Gastroesophageal sphincter (tissue), 4 donors: ENCODE data around the gene SGMS1. TPM values are rescaled to one million over a fixed set of nuclear protein-coding genes. Genes with fewer than 3 reads are reported as not detected.
"Not testable (repeated sequence)": the region's sequence is repeated elsewhere in the genome, so short reads cannot be mapped to it uniquely, and the experiment has no call there.

ENCODE experiments used
- ATAC-seq: fragments of 150-250 bp; one replicate; pipeline ENCODE4 v1.9.1; 2016; ENCODE audit warnings: mild to moderate bottlenecking, moderate library complexity
- H3K27ac ChIP-seq, 4 donors: fragments of 200-600 bp; sonication (generic) in 3 of 4; 1 replicate in 3 of 4; 2 replicates in 1 of 4; pipeline ENCODE4 v1.5.1; 2016 to 2019
- H3K27me3 ChIP-seq: fragments of 200-600 bp; sonication (generic); one replicate; pipeline ENCODE4 v1.5.1; 2019
- H3K36me3 ChIP-seq, 2 donors: fragments of 200-600 bp; sonication (generic); one replicate each; pipeline ENCODE4 v1.5.1; 2019; ENCODE audit warnings: control low read depth in 1 of 2
- H3K4me1 ChIP-seq, 3 donors: fragments of 200-600 bp; sonication (generic); 1 replicate in 2 of 3; 2 replicates in 1 of 3; pipeline ENCODE4 v1.5.1; 2016 to 2019; ENCODE audit warnings: control low read depth in 2 of 3
- H3K4me3 ChIP-seq, 2 donors: fragments of 200-600 bp; sonication (generic); one replicate each; pipeline ENCODE4 v1.5.1; 2019; ENCODE audit warnings: mild to moderate bottlenecking in 1 of 2, moderate library complexity in 1 of 2
- H3K9me3 ChIP-seq, 3 donors: fragments of 200-600 bp; sonication (generic); one replicate each; pipeline ENCODE4 v1.5.1; 2017 to 2019; ENCODE audit warnings: control low read depth in 2 of 3
- CTCF ChIP-seq, 4 experiments: fragments of 200-600 bp in 2 of 4; fragments of 450-650 bp in 2 of 4; sonication (generic) in 1 of 4; IDR thresholded peaks; one replicate each; pipeline ENCODE4 v1.5.1; 2017 to 2019; ENCODE audit warnings: antibody characterized with exemption in 4 of 4, mild to moderate bottlenecking in 2 of 4, moderate library complexity in 2 of 4
- EP300 ChIP-seq: sonication (generic); formaldehyde crosslinking; IDR thresholded peaks from one replicate; pipeline ENCODE4 v1.6.1; 2017; ENCODE audit warnings: antibody characterized with exemption, mild to moderate bottlenecking
- POLR2A ChIP-seq, 2 donors: fragments of 450-650 bp; IDR thresholded peaks; one replicate each; pipeline ENCODE4 v1.6.1; 2017; ENCODE audit warnings: antibody characterized with exemption in 2 of 2, mild to moderate bottlenecking in 2 of 2, moderate library complexity in 1 of 2
- POLR2AphosphoS5 ChIP-seq: sonication (generic); formaldehyde crosslinking; IDR thresholded peaks from one replicate; pipeline ENCODE4 v1.6.1; 2017; ENCODE audit warnings: antibody characterized with exemption
- whole genome bisulfite sequencing, 2 donors: methylation state at CpG; one replicate each; pipeline ENCODE4 v1.1.5; 2018; ENCODE audit warnings: low coverage in 1 of 2; 5-methylcytosine and 5-hydroxymethylcytosine counted together
- total RNA-seq, 4 donors: library from RNA; depleted of rRNA; stranded (reverse); fragments of >200 nt; gene quantifications; one replicate each; pipeline ENCODE4 v1.1.0, GENCODE V29; 2016

The SGMS1 gene
- total RNA-seq, 4 donors from 2014 or later, result 57.7 to 116 (median 66.1) TPM

- no peaks in the 10 kb centered on the region for H3K4me1 ChIP-seq
- TF ChIP-seq CTCF (IDR thresholded peaks at IDR 0.05), result peak in 3 of 4 experiments; percentile 11 to 42 (median 42)
- no peak for TF ChIP-seq EP300
- no peak for TF ChIP-seq POLR2A (IDR thresholded peaks at IDR 0.05)
- no peak for TF ChIP-seq POLR2AphosphoS5
- H3K27me3 ChIP-seq, result no peaks in the 10 kb centered on the region
- no peak overlapping the region for H3K27ac ChIP-seq
- no peaks in the 10 kb centered on the region for H3K9me3 ChIP-seq
- WGBS, 2 donors, result 100% methylated on average over 1 of the region's 1 CpG
- no peaks in the 10 kb centered on the region for H3K36me3 ChIP-seq
- H3K4me3 ChIP-seq, result no peak overlapping the region
- no peak for ATAC-seq
Observed at GRCh38 chr10:50367732-50368131, 256.0 kb downstream of the SGMS1 start.

GRCh38 chr10:50366421-50366820 is 257.3 kb downstream of the SGMS1 start:
- not testable (repeated sequence) for H3K4me3 ChIP-seq, H3K27me3 ChIP-seq, H3K36me3 ChIP-seq, H3K9me3 ChIP-seq, H3K4me1 ChIP-seq, H3K27ac ChIP-seq, ATAC-seq
- WGBS, 2 donors, result 80 to 84% methylated on average over 3 of the region's 4 CpGs

GRCh38 chr10:50364730-50365129 is 259.0 kb downstream of the SGMS1 start:
- not testable (repeated sequence) for ATAC-seq, H3K9me3 ChIP-seq, H3K27me3 ChIP-seq, H3K4me3 ChIP-seq, H3K27ac ChIP-seq, H3K36me3 ChIP-seq
- H3K4me1 ChIP-seq, result peaks cover 0 to 21% (median 2%) of the 10 kb centered on the region in 3 donors
- 68 to 100% methylated on average over 1 to 3 of the region's 3 CpGs for WGBS, 2 donors

GRCh38 chr10:50362547-50363125 is 261.1 kb downstream of the SGMS1 start:
- no peak for ATAC-seq
- 92 to 94% methylated on average over 2 of the region's 2 CpGs for WGBS, 2 donors
- Histone ChIP-seq H3K4me3 (no peak overlapping the region), H3K4me1 (peaks cover 0 to 28% (median 2%) of the 10 kb centered on the region in 3 donors), H3K9me3 (no peaks in the 10 kb centered on the region), H3K36me3 (no peaks in the 10 kb centered on the region), H3K27me3 (no peaks in the 10 kb centered on the region), H3K27ac (no peak overlapping the region)
- no peak for TF ChIP-seq EP300
- TF ChIP-seq POLR2AphosphoS5, result no peak
- TF ChIP-seq POLR2A (IDR thresholded peaks at IDR 0.05), result no peak
- TF ChIP-seq CTCF (IDR thresholded peaks at IDR 0.05), result no peak

- H3K27me3 ChIP-seq, result no peaks in the 10 kb centered on the region
- no peaks in the 10 kb centered on the region for H3K36me3 ChIP-seq
- ATAC-seq, result no peak
- TF ChIP-seq POLR2A (IDR thresholded peaks at IDR 0.05) (no peak), CTCF (IDR thresholded peaks at IDR 0.05) (no peak), POLR2AphosphoS5 (no peak), EP300 (no peak)
- H3K4me3 ChIP-seq, result no peak overlapping the region
- no peak overlapping the region for H3K27ac ChIP-seq
- WGBS, 2 donors, result 100% methylated on average over 1 of the region's 1 CpG
- H3K4me1 ChIP-seq, result peaks cover 0 to 28% (median 2%) of the 10 kb centered on the region in 3 donors
- no peaks in the 10 kb centered on the region for H3K9me3 ChIP-seq
Observed at GRCh38 chr10:50361946-50362345, 261.8 kb downstream of the SGMS1 start.

GRCh38 chr10:50360077-50360850 is 263.5 kb downstream of the SGMS1 start:
- no peak overlapping the region for H3K27ac ChIP-seq

More at GRCh38 chr10:50360077-50360850, 263.5 kb downstream of the SGMS1 start:
- no peak for ATAC-seq
- Histone ChIP-seq H3K9me3 (no peaks in the 10 kb centered on the region), H3K36me3 (no peaks in the 10 kb centered on the region), H3K4me3 (no peak overlapping the region), H3K4me1 (peaks cover 0 to 28% (median 2%) of the 10 kb centered on the region in 3 donors), H3K27me3 (no peaks in the 10 kb centered on the region)
- WGBS, 2 donors, result 54 to 67% methylated on average over 4 to 5 of the region's 5 CpGs
- TF ChIP-seq CTCF (IDR thresholded peaks at IDR 0.05) (no peak), EP300 (no peak), POLR2A (IDR thresholded peaks at IDR 0.05) (no peak), POLR2AphosphoS5 (no peak)
